PC-9 (cell line): ENCODE data around the gene RALGPS1.

Source experiments
- EZH2 ChIP-seq: fragments of 200-600 bp; sonication (generic); IDR thresholded peaks from 2 replicates; pipeline ENCODE4 v1.8.0; 2017; ENCODE audit warnings: antibody characterized with exemption, low read depth
- TF ChIP-seq, protein P1 (sequence below): fragments of 200-600 bp; sonication (generic); conservative IDR thresholded peaks from 2 replicates; pipeline ENCODE4 v1.6.1; 2017; ENCODE audit warnings: mixed run types, antibody characterized with exemption, mild to moderate bottlenecking, moderate library complexity

DNA sequence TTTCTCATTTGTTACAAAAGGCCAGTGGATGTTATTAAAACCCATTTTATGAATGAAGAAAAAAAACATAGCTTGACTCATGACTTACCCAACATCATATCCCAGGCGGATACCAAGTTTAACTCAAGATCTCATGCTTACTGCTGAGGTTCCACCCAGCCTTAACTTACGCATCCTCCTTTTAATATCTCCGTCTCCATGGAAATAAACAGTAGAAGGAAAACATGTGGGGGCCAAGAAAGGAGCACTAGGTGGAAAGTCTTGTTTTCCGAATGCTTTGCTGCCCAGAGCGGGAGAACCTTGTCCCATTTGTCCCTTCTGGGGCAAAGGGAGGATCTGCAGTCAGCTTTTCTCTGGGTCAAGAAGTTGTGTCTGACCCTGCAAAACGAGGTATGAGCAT is 163.8 kb downstream of the RALGPS1 start:
- TF ChIP-seq, protein P1, sequence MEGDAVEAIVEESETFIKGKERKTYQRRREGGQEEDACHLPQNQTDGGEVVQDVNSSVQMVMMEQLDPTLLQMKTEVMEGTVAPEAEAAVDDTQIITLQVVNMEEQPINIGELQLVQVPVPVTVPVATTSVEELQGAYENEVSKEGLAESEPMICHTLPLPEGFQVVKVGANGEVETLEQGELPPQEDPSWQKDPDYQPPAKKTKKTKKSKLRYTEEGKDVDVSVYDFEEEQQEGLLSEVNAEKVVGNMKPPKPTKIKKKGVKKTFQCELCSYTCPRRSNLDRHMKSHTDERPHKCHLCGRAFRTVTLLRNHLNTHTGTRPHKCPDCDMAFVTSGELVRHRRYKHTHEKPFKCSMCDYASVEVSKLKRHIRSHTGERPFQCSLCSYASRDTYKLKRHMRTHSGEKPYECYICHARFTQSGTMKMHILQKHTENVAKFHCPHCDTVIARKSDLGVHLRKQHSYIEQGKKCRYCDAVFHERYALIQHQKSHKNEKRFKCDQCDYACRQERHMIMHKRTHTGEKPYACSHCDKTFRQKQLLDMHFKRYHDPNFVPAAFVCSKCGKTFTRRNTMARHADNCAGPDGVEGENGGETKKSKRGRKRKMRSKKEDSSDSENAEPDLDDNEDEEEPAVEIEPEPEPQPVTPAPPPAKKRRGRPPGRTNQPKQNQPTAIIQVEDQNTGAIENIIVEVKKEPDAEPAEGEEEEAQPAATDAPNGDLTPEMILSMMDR: no peak
- TF ChIP-seq EZH2: no peak
